Breast epithelium (tissue), 3 donors: Measurements from ENCODE around the gene TNNI2.

ENCODE experiments used
- CTCF ChIP-seq, 3 donors: fragments of 450-650 bp; IDR thresholded peaks; one replicate each; pipeline ENCODE4 v1.5.1; 2016 to 2017; ENCODE audit warnings: antibody characterized with exemption in 3 of 3, mild to moderate bottlenecking in 3 of 3, moderate library complexity in 3 of 3
- POLR2A ChIP-seq: fragments of 450-650 bp; IDR thresholded peaks from one replicate; pipeline ENCODE4 v1.6.1; 2016; ENCODE audit warnings: antibody characterized with exemption, mild to moderate bottlenecking, moderate library complexity
- POLR2AphosphoS5 ChIP-seq, 3 donors: sonication (generic); formaldehyde crosslinking; IDR thresholded peaks; one replicate each; pipeline ENCODE4 v1.6.1; 2017; ENCODE audit warnings: antibody characterized with exemption in 3 of 3

GRCh38 chr11:1855886-1856265, 17.1 kb downstream of the TNNI2 start:
- TF ChIP-seq CTCF (IDR thresholded peaks at IDR 0.05) (no peak), POLR2AphosphoS5 (IDR thresholded peaks at IDR 0.05) (no peak), POLR2A (no peak)
